ENCODE measurements around the gene OPRM1.

DNA sequence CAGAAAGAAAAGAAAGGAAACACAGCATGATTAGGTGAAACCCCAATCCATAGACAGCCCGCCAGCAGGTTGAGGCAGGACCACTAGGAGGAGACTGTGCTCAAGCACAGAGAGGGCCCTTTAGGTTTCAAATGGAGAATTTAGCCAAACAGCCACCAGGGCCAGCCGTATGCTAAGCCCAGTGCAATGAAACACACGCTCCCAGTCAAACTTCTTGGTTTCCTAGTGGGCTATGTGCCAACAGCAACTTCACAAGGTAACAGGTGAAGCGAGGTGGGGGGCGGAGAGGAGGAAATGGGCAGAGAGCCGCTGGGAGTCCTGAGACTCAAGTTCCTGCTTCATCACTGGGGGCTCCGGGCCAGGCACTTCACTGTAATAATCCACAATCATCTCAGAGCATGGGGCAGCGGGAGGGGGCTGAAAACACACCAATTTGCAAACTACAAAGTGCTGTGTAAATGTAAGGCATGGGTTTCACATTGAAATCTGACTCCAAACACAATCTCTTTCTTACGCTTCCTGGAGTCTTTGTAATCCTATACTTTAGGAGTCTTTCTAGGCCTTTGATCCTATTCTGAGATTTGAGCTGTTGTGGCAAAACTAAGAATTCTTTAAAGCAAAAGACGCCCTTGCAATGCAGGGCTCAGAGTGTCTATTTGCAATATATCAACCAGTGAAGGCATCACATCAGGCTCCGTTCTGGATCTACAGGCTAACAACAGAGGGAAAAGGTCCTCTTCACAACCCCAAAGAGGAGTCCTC lies 117.3 kb downstream of the OPRM1 start:
- TF ChIP-seq GABPA (IDR thresholded peaks at IDR 0.05 in 1 of 2, conservative IDR thresholded peaks at IDR 0.05 in 1 of 2) = no peak
- no peak for TF ChIP-seq TAF1 (conservative IDR thresholded peaks at IDR 0.05)
- TF ChIP-seq, protein P1, sequence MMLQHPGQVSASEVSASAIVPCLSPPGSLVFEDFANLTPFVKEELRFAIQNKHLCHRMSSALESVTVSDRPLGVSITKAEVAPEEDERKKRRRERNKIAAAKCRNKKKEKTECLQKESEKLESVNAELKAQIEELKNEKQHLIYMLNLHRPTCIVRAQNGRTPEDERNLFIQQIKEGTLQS (IDR thresholded peaks at IDR 0.05) = no peak
- TF ChIP-seq, protein P2, sequence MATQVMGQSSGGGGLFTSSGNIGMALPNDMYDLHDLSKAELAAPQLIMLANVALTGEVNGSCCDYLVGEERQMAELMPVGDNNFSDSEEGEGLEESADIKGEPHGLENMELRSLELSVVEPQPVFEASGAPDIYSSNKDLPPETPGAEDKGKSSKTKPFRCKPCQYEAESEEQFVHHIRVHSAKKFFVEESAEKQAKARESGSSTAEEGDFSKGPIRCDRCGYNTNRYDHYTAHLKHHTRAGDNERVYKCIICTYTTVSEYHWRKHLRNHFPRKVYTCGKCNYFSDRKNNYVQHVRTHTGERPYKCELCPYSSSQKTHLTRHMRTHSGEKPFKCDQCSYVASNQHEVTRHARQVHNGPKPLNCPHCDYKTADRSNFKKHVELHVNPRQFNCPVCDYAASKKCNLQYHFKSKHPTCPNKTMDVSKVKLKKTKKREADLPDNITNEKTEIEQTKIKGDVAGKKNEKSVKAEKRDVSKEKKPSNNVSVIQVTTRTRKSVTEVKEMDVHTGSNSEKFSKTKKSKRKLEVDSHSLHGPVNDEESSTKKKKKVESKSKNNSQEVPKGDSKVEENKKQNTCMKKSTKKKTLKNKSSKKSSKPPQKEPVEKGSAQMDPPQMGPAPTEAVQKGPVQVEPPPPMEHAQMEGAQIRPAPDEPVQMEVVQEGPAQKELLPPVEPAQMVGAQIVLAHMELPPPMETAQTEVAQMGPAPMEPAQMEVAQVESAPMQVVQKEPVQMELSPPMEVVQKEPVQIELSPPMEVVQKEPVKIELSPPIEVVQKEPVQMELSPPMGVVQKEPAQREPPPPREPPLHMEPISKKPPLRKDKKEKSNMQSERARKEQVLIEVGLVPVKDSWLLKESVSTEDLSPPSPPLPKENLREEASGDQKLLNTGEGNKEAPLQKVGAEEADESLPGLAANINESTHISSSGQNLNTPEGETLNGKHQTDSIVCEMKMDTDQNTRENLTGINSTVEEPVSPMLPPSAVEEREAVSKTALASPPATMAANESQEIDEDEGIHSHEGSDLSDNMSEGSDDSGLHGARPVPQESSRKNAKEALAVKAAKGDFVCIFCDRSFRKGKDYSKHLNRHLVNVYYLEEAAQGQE (IDR thresholded peaks at IDR 0.05) = no peak
- no peak for TF ChIP-seq RXRA (IDR thresholded peaks at IDR 0.05)
- peak; percentile 39 for TF ChIP-seq CTCF (IDR thresholded peaks at IDR 0.05; ENCODE audit: low read depth, low read length, missing input control)
- TF ChIP-seq, protein P3, sequence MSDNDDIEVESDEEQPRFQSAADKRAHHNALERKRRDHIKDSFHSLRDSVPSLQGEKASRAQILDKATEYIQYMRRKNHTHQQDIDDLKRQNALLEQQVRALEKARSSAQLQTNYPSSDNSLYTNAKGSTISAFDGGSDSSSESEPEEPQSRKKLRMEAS (IDR thresholded peaks at IDR 0.05) = no peak
- peak; percentile 81 to 82 for TF ChIP-seq RAD21 (IDR thresholded peaks at IDR 0.05)
- no peak for TF ChIP-seq EGR1 (IDR thresholded peaks at IDR 0.05; ENCODE audit: low read depth in 2 of 2)
- TF ChIP-seq FOXA1 (IDR thresholded peaks at IDR 0.05) = no peak

All from liver (tissue), 3 donors.